ENCODE data around the gene SYNJ1. TPM values are rescaled to one million over a fixed set of nuclear protein-coding genes. Genes with fewer than 3 reads are reported as not detected.

The SYNJ1 gene
- total and polyA plus RNA-seq, 9 of the 15 experiments (the other 6 are each of a cell fraction or from before 2014, with no cell fraction given) = 2.4 to 10.6 (median 5.6) TPM

DNA sequence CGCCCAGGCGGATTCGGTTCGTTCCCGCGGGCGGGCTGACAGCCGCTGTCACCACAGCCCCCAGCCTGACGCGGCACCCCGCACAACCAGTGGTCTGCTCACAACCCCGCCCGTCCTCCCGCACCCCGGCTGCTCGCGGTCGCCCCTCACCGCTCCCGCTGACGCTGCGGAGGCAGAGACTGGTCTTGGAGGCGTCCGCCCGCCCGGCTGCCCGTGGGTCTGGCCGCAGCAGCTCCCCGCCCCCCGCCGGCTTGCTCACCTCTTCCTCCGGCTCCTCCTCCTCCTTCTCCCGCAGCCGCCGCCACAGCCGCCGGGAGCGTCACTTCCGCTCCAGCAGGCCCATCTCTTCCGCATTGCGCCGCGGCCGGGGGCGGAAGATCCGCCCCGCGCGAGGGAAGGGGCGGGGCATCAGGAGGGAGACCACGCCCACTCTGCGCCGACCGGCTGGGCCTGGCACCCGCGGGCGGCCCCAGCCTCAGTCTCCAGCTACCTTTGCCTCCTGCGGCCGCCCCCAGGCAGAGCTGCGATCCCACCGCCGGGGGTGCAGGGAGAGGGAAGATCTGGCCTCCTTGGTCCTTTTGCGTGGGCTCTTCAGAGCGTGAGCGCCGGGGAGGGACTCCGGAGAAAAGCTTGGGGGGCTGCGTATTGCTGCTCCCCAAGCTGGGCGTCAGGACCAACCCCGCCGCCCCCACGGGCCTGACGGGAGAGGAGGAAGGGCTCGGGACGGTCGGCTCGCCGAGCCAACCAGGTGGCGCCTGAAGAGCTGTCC is at the start of gene SYNJ1 (continued):
- TF ChIP-seq, protein P1, sequence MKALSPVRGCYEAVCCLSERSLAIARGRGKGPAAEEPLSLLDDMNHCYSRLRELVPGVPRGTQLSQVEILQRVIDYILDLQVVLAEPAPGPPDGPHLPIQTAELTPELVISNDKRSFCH (CRISPR knock-in tag; IDR thresholded peaks at IDR 0.05) = no peak
- TF ChIP-seq, protein P1 (tag; IDR thresholded peaks at IDR 0.05) = peak; percentile 71; the same call in 1 of the 2 replicates
- peak; percentile 65 for TF ChIP-seq TBP (optimal IDR thresholded peaks at IDR 0.05; ENCODE audit: low read depth, low read length)
- TF ChIP-seq TOE1 (IDR thresholded peaks at IDR 0.05; ENCODE audit: borderline replicate concordance) = peak; percentile 64
- 0 out of 2 replicates have a peak, but pooled peaks have one; percentile 88 for TF ChIP-seq TOE1 (CRISPR knock-in tag; IDR thresholded peaks at IDR 0.05; ENCODE audit: borderline replicate concordance, low read depth)
- TF ChIP-seq RHOXF2B (CRISPR knock-in tag; conservative IDR thresholded peaks at IDR 0.05) = no peak
- TF ChIP-seq, protein P2, sequence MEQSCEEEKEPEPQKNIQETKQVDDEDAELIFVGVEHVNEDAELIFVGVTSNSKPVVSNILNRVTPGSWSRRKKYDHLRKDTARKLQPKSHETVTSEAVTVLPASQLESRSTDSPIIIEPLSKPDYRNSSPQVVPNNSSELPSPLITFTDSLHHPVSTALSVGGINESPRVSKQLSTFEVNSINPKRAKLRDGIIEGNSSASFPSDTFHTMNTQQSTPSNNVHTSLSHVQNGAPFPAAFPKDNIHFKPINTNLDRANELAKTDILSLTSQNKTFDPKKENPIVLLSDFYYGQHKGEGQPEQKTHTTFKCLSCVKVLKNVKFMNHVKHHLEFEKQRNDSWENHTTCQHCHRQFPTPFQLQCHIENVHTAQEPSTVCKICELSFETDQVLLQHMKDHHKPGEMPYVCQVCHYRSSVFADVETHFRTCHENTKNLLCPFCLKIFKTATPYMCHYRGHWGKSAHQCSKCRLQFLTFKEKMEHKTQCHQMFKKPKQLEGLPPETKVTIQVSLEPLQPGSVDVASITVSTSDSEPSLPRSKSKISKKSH (CRISPR knock-in tag; IDR thresholded peaks at IDR 0.05) = no peak
- no peak for TF ChIP-seq SRSF9 (IDR thresholded peaks at IDR 0.05; ENCODE audit: borderline replicate concordance, low read depth, low read length)
- TF ChIP-seq TBL1XR1 (IDR thresholded peaks at IDR 0.05; ENCODE audit: low read length in 2 of 2) = 0 out of 4 replicates have a peak, but pooled peaks of 1 of the 2 experiments have one; percentile 22
- TF ChIP-seq HDGF (IDR thresholded peaks at IDR 0.05) = 0 out of 2 replicates have a peak, but pooled peaks have one; percentile 73
- TF ChIP-seq, protein P3, sequence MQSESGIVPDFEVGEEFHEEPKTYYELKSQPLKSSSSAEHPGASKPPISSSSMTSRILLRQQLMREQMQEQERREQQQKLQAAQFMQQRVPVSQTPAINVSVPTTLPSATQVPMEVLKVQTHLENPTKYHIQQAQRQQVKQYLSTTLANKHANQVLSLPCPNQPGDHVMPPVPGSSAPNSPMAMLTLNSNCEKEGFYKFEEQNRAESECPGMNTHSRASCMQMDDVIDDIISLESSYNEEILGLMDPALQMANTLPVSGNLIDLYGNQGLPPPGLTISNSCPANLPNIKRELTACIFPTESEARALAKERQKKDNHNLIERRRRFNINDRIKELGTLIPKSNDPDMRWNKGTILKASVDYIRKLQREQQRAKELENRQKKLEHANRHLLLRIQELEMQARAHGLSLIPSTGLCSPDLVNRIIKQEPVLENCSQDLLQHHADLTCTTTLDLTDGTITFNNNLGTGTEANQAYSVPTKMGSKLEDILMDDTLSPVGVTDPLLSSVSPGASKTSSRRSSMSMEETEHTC (IDR thresholded peaks at IDR 0.05) = 0 out of 2 replicates have a peak, but pooled peaks have one; percentile 23
- TF ChIP-seq RB1 (IDR thresholded peaks at IDR 0.05; ENCODE audit: low read depth) = peak; percentile 88
- TF ChIP-seq, protein P4, sequence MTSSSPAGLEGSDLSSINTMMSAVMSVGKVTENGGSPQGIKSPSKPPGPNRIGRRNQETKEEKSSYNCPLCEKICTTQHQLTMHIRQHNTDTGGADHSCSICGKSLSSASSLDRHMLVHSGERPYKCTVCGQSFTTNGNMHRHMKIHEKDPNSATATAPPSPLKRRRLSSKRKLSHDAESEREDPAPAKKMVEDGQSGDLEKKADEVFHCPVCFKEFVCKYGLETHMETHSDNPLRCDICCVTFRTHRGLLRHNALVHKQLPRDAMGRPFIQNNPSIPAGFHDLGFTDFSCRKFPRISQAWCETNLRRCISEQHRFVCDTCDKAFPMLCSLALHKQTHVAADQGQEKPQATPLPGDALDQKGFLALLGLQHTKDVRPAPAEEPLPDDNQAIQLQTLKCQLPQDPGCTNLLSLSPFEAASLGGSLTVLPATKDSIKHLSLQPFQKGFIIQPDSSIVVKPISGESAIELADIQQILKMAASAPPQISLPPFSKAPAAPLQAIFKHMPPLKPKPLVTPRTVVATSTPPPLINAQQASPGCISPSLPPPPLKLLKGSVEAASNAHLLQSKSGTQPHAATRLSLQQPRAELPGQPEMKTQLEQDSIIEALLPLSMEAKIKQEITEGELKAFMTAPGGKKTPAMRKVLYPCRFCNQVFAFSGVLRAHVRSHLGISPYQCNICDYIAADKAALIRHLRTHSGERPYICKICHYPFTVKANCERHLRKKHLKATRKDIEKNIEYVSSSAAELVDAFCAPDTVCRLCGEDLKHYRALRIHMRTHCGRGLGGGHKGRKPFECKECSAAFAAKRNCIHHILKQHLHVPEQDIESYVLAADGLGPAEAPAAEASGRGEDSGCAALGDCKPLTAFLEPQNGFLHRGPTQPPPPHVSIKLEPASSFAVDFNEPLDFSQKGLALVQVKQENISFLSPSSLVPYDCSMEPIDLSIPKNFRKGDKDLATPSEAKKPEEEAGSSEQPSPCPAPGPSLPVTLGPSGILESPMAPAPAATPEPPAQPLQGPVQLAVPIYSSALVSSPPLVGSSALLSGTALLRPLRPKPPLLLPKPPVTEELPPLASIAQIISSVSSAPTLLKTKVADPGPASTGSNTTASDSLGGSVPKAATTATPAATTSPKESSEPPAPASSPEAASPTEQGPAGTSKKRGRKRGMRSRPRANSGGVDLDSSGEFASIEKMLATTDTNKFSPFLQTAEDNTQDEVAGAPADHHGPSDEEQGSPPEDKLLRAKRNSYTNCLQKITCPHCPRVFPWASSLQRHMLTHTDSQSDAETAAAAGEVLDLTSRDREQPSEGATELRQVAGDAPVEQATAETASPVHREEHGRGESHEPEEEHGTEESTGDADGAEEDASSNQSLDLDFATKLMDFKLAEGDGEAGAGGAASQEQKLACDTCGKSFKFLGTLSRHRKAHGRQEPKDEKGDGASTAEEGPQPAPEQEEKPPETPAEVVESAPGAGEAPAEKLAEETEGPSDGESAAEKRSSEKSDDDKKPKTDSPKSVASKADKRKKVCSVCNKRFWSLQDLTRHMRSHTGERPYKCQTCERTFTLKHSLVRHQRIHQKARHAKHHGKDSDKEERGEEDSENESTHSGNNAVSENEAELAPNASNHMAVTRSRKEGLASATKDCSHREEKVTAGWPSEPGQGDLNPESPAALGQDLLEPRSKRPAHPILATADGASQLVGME (CRISPR knock-in tag; IDR thresholded peaks at IDR 0.05) = peak; percentile 76; the same call in 1 of the 2 replicates
- peak; percentile 92 for TF ChIP-seq CXXC5 (CRISPR knock-in tag; IDR thresholded peaks at IDR 0.05)
- TF ChIP-seq, protein P5, sequence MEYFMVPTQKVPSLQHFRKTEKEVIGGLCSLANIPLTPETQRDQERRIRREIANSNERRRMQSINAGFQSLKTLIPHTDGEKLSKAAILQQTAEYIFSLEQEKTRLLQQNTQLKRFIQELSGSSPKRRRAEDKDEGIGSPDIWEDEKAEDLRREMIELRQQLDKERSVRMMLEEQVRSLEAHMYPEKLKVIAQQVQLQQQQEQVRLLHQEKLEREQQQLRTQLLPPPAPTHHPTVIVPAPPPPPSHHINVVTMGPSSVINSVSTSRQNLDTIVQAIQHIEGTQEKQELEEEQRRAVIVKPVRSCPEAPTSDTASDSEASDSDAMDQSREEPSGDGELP (CRISPR knock-in tag; IDR thresholded peaks at IDR 0.05; ENCODE audit: borderline replicate concordance) = peak; percentile 97
- peak; percentile 96 for TF ChIP-seq PCBP1 (IDR thresholded peaks at IDR 0.05; ENCODE audit: low read depth, low read length, poor library complexity, severe bottlenecking)
- no peak for TF ChIP-seq ZNF778 (CRISPR knock-in tag; IDR thresholded peaks at IDR 0.05)

Data from K562 (cell line).